ENCODE data around the gene PIM3. TPM values are rescaled to one million over a fixed set of nuclear protein-coding genes. Genes with fewer than 3 reads are reported as not detected.

Gene PIM3
- total RNA-seq, 4 donors from 2014 or later, result 43.8 to 75.7 (median 52.1) TPM

- Histone ChIP-seq H3K27ac (no peak overlapping the region), H3K4me1 (peaks cover 11 to 24% (median 18%) of the 10 kb centered on the region in 3 donors), H3K4me3 (peak overlapping the region in 2 of 4 donors; percentile 19 to 50), H3K36me3 (no peaks in the 10 kb centered on the region), H3K27me3 (peaks cover 19 to 72% (median 37%) of the 10 kb centered on the region in 4 donors), H3K9me3 (no peaks in the 10 kb centered on the region)
- no peak for TF ChIP-seq POLR2A (IDR thresholded peaks at IDR 0.05)
- TF ChIP-seq CTCF (IDR thresholded peaks at IDR 0.05), result no peak
- 63 to 79% methylated on average over 4 to 11 of the region's 46 CpGs for WGBS, 2 donors
- intact Hi-C loops (cut with DNase I), result no loop called here
- DNase-seq, result no peak
These were observed 49.4 kb downstream of the PIM3 start for GRCh38 chr22:50009765-50010675.

- no peak for TF ChIP-seq CTCF (IDR thresholded peaks at IDR 0.05)
- TF ChIP-seq POLR2A (IDR thresholded peaks at IDR 0.05), result no peak
- peaks cover 11 to 32% (median 19%) of the 10 kb centered on the region in 3 donors for H3K4me1 ChIP-seq
- H3K4me3 ChIP-seq, result peak overlapping the region in 2 of 4 donors; percentile 19 to 50
- no peak overlapping the region for H3K27ac ChIP-seq
- 3 to 4% methylated on average over 11 to 12 of the region's 61 CpGs for WGBS, 2 donors
- intact Hi-C loops (cut with DNase I), result no loop called here
- no peaks in the 10 kb centered on the region for H3K9me3 ChIP-seq
- H3K27me3 ChIP-seq, result peaks cover 22 to 80% (median 38%) of the 10 kb centered on the region in 4 donors
- no peak for DNase-seq
- no peaks in the 10 kb centered on the region for H3K36me3 ChIP-seq
These were observed 50.3 kb downstream of the PIM3 start for GRCh38 chr22:50010676-50011446.

- TF ChIP-seq CTCF (IDR thresholded peaks at IDR 0.05) (no peak), POLR2A (IDR thresholded peaks at IDR 0.05) (no peak)
- no peaks in the 10 kb centered on the region for H3K36me3 ChIP-seq
- H3K4me3 ChIP-seq, result no peak overlapping the region
- no peak for DNase-seq
- H3K27me3 ChIP-seq, result peaks cover 23 to 88% (median 41%) of the 10 kb centered on the region in 4 donors
- H3K4me1 ChIP-seq, result peaks cover 12 to 32% (median 19%) of the 10 kb centered on the region in 3 donors
- H3K9me3 ChIP-seq, result no peaks in the 10 kb centered on the region
- no peak overlapping the region for H3K27ac ChIP-seq
- intact Hi-C loops (cut with DNase I), result no loop called here
- WGBS, 2 donors, result 29 to 47% methylated on average over 13 to 14 of the region's 18 CpGs
These were observed 51.1 kb downstream of the PIM3 start for GRCh38 chr22:50011447-50012210.

GRCh38 chr22:50012211-50013181, 51.9 kb downstream of the PIM3 start, which contains the start of gene IL17REL:
Gene IL17REL, minus strand, starts transcription at chr22:50012765. Its CDS starts 119 bp downstream, at chr22:50012646.
- DNase-seq, result no peak

More at GRCh38 chr22:50012211-50013181, 51.9 kb downstream of the PIM3 start, which contains the start of gene IL17REL:
- Histone ChIP-seq H3K27ac (no peak within 1 kb of the TSS), H3K27me3 (peaks cover 23 to 93% (median 44%) of the 10 kb centered on the region in 4 donors), H3K36me3 (no peaks in the 10 kb centered on the region), H3K4me1 (peaks cover 14 to 32% (median 19%) of the 10 kb centered on the region in 3 donors), H3K4me3 (no peak within 1 kb of the TSS), H3K9me3 (no peaks in the 10 kb centered on the region)
- no peak for TF ChIP-seq POLR2A (IDR thresholded peaks at IDR 0.05)
- TF ChIP-seq CTCF (IDR thresholded peaks at IDR 0.05), result no peak
- WGBS, 2 donors, result 59 to 75% methylated on average over 4 to 16 of the region's 29 CpGs
- intact Hi-C loops (cut with DNase I), result no loop called here
